Body of pancreas (tissue), 4 donors: ENCODE results near the gene SLX4IP. TPM values are rescaled to one million over a fixed set of nuclear protein-coding genes. Genes with fewer than 3 reads are reported as not detected.

Experiments used
- ATAC-seq: fragments of 150-250 bp; one replicate; pipeline ENCODE4 v1.9.1; 2016
- DNase-seq, 4 donors: peaks; one replicate each; pipeline ENCODE4 v3.0.0-alpha.2; 2019
- H3K27ac ChIP-seq, 4 donors: fragments of 200-600 bp; sonication (generic); 1 replicate in 3 of 4; 2 replicates in 1 of 4; pipeline versions ENCODE4 v1.5.1 to v1.6.1; 2016 to 2019; ENCODE audit warnings: mild to moderate bottlenecking in 1 of 4, mixed read lengths in 1 of 4, moderate library complexity in 1 of 4
- H3K27me3 ChIP-seq, 2 donors: fragments of 200-600 bp; sonication (generic); one replicate each; pipeline ENCODE4 v1.6.0; 2016; ENCODE audit warnings: mild to moderate bottlenecking in 1 of 2
- H3K36me3 ChIP-seq, 2 donors: fragments of 200-600 bp; sonication (generic); replicated peaks in 1 of 2; 2 replicates each; pipeline ENCODE4 v1.5.1; 2016; ENCODE audit warnings: low read depth in 2 of 2; ENCODE audit not compliant: insufficient read depth in 1 of 2
- H3K4me1 ChIP-seq: fragments of 200-600 bp; sonication (generic); one replicate; pipeline ENCODE4 v1.6.0; 2016
- H3K4me3 ChIP-seq, 2 donors: fragments of 200-600 bp; sonication (generic); 1 replicate in 1 of 2; 2 replicates in 1 of 2; pipeline ENCODE4 v1.5.1; 2016 to 2019
- H3K9me3 ChIP-seq, 3 donors: fragments of 200-600 bp; sonication (generic); 1 replicate in 2 of 3; 2 replicates in 1 of 3; pipeline ENCODE4 v1.5.1; 2016
- POLR2A ChIP-seq, 3 donors: fragments of 450-650 bp; IDR thresholded peaks; one replicate each; pipeline ENCODE4 v1.6.1; 2016; ENCODE audit warnings: antibody characterized with exemption in 3 of 3, mild to moderate bottlenecking in 2 of 3
- WGBS, 2 donors: methylation state at CpG; one replicate each; pipeline ENCODE4 v1.1.5; 2017; 5-methylcytosine and 5-hydroxymethylcytosine counted together
- intact Hi-C: fragments of 100-400 bp; cut with DNase I; formaldehyde crosslinking; loops from one replicate; pipeline ENCODE4 v1.15.1; 2023
- total RNA-seq, 2 donors: library from RNA; depleted of rRNA; stranded (reverse); fragments of >200 nt; gene quantifications; one replicate each; pipeline ENCODE4 v1.1.0, GENCODE V29; 2016
- TF ChIP-seq, protein P1 (sequence below), 7 experiments: fragments of 450-650 bp in 4 of 7; fragments of 200-600 bp in 3 of 7; sonication (generic) in 3 of 7; IDR thresholded peaks; one replicate each; pipeline ENCODE4 v1.5.1; 2016 to 2019; ENCODE audit warnings: antibody characterized with exemption in 7 of 7

The SLX4IP gene
- total RNA-seq, 2 donors from 2014 or later = 4.3 to 4.7 TPM

DNA sequence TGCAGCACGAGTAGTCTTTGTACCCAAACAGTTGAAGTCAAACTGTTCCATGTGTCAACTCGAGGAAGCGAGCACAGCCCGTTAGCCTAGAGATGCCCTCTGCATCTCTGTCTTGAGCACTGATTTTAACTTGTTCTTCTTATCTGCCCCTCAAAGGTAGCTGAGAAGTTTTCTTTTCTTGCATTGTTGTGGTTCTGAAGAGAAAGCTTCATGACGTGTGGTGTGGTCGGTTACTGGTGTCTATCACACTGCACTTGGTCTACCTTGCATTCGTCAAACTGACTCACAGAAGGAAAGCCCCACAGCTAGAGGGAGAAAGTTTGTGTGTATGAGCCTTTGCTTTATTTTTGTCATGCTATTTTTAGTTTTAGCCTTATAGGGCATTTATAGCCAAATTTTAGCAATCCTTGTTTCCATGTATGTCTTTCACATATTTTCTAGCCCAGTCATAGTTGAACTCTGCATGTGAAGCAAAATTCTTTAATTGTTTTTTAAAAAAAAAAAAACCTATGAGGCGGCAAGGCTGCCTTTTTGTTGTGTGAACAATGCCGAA is 123.6 kb downstream of the SLX4IP start:
- TF ChIP-seq POLR2A (IDR thresholded peaks at IDR 0.05) = no peak
- TF ChIP-seq, protein P1, sequence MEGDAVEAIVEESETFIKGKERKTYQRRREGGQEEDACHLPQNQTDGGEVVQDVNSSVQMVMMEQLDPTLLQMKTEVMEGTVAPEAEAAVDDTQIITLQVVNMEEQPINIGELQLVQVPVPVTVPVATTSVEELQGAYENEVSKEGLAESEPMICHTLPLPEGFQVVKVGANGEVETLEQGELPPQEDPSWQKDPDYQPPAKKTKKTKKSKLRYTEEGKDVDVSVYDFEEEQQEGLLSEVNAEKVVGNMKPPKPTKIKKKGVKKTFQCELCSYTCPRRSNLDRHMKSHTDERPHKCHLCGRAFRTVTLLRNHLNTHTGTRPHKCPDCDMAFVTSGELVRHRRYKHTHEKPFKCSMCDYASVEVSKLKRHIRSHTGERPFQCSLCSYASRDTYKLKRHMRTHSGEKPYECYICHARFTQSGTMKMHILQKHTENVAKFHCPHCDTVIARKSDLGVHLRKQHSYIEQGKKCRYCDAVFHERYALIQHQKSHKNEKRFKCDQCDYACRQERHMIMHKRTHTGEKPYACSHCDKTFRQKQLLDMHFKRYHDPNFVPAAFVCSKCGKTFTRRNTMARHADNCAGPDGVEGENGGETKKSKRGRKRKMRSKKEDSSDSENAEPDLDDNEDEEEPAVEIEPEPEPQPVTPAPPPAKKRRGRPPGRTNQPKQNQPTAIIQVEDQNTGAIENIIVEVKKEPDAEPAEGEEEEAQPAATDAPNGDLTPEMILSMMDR (IDR thresholded peaks at IDR 0.05) = no peak
- WGBS, 2 donors = 88 to 89% methylated on average over 9 of the region's 9 CpGs
- DNase-seq = no peak
- no peak overlapping the region for H3K27ac ChIP-seq
- intact Hi-C loops = no loop called here
- peaks cover 6% of the 10 kb centered on the region for H3K4me1 ChIP-seq
- H3K4me3 ChIP-seq = no peak overlapping the region
- no peaks in the 10 kb centered on the region for H3K36me3 ChIP-seq
- H3K27me3 ChIP-seq = no peaks in the 10 kb centered on the region
- H3K9me3 ChIP-seq = no peaks in the 10 kb centered on the region
- no peak for ATAC-seq

DNA sequence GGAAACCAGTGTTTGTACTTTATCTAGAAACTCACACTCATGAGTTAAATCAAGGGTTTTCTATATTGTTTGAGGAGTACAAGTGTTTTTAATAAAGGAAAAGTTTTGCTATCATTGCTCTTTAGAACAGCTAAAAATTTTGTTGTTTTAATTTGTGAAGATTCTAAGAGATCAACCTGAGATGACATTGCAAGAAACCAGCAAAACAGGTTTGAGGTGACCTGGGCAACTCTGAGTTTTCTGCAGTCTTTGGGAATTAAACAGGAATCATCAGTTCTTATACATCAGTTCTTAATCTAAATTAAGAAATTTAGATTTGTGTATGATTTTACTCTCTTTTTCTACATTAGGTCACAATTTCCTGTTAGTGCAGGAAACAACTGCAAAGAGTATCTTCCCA is 124.2 kb downstream of the SLX4IP start:
- DNase-seq (no peak), ATAC-seq (no peak)
- intact Hi-C loops = no loop called here
- no peaks in the 10 kb centered on the region for H3K36me3 ChIP-seq
- peaks cover 2% of the 10 kb centered on the region for H3K4me1 ChIP-seq
- TF ChIP-seq POLR2A (IDR thresholded peaks at IDR 0.05) = no peak
- TF ChIP-seq, protein P1 (IDR thresholded peaks at IDR 0.05) = no peak
- H3K27me3 ChIP-seq = no peaks in the 10 kb centered on the region
- H3K9me3 ChIP-seq = no peaks in the 10 kb centered on the region
- no peak overlapping the region for H3K4me3 ChIP-seq
- H3K27ac ChIP-seq = no peak overlapping the region

DNA sequence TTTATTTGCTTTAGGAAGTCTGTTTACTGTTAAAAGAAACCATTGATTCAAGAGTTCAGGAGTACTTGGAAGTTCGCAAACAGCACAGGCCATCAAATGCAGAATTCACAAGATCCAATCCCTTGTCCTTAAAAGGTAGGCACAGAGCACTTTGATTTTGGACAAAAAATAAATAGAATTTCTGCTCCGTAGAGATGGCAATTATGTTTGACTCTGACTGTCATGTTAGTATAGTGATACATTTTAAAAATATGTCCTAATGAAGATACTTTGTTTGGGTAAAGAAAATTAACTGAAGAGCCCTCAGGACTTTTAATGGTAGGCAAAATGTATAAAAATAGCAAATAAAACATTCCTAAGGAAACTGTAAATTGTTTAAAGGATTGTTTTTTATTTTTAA is 125.6 kb downstream of the SLX4IP start:
- H3K36me3 ChIP-seq = no peaks in the 10 kb centered on the region
- WGBS, 2 donors = 95 to 97% methylated on average over 2 of the region's 2 CpGs
- no peaks in the 10 kb centered on the region for H3K9me3 ChIP-seq
- no peak overlapping the region for H3K27ac ChIP-seq
- no peaks in the 10 kb centered on the region for H3K27me3 ChIP-seq
- no peaks in the 10 kb centered on the region for H3K4me1 ChIP-seq
- ATAC-seq = no peak
- no peak for TF ChIP-seq POLR2A (IDR thresholded peaks at IDR 0.05)
- TF ChIP-seq, protein P1 (IDR thresholded peaks at IDR 0.05) = no peak
- DNase-seq = no peak
- intact Hi-C loops = no loop called here
- no peak overlapping the region for H3K4me3 ChIP-seq

DNA sequence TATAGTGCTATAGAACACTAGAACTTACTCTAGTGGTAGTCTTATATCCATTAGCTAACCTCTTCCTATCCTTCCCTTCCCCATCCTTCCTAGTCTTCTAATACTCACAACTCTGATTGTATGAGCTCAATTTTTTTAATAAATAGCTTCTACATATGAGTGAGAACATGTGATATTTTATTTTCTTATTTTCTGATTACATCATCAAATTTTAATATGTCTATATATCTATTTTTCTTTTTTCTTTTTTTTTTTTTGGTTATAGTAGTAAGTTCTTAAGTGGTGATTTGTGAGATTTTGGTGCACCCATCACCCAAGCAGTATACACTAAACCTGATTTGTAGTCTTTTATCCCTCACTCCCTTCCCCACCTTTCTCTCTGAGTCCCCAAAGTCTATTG is 126.2 kb downstream of the SLX4IP start:
- no peak overlapping the region for H3K4me3 ChIP-seq
- H3K36me3 ChIP-seq = no peaks in the 10 kb centered on the region
- TF ChIP-seq, protein P1 (IDR thresholded peaks at IDR 0.05) = no peak
- no peak for TF ChIP-seq POLR2A (IDR thresholded peaks at IDR 0.05)
- no peaks in the 10 kb centered on the region for H3K4me1 ChIP-seq
- no peak for ATAC-seq
- intact Hi-C loops = no loop called here
- H3K27me3 ChIP-seq = no peaks in the 10 kb centered on the region
- no peak overlapping the region for H3K27ac ChIP-seq
- H3K9me3 ChIP-seq = no peaks in the 10 kb centered on the region
- no peak for DNase-seq

DNA sequence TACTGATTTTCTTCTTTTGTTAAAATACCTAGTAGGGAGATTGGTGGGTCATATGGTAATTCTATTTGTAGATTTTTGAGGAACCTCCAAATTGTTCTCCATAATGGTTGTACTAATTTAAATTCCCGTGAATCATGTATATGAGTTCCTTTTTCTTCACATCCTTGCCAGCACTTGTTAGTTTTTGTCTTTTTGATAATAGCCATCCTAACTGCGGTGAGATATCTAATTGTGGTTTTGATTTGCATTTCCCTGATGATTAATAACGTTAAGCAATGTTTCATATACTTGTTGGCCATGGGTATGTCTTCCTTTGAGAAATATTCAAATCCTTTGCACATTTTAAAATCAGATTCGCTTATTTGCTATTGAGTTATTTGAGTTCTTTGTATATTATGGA is 127.8 kb downstream of the SLX4IP start:
- 77 to 85% methylated on average over 4 of the region's 4 CpGs for WGBS, 2 donors
- H3K4me3 ChIP-seq = no peak overlapping the region
- H3K9me3 ChIP-seq = no peaks in the 10 kb centered on the region
- TF ChIP-seq, protein P1 (IDR thresholded peaks at IDR 0.05) = no peak
- TF ChIP-seq POLR2A (IDR thresholded peaks at IDR 0.05) = no peak
- no peak for DNase-seq
- H3K27me3 ChIP-seq = no peaks in the 10 kb centered on the region
- intact Hi-C loops = no loop called here
- H3K4me1 ChIP-seq = no peaks in the 10 kb centered on the region
- no peak overlapping the region for H3K27ac ChIP-seq
- H3K36me3 ChIP-seq = no peaks in the 10 kb centered on the region
- no peak for ATAC-seq
